ENCODE data around the gene APLN.
A peak's percentile ranks its signal among the peaks of the same experiment; 100 is the strongest.

The APLN gene

GRCh38 chrX:129646566-129647417 is 8.0 kb downstream of the APLN start:
- intact Hi-C loops (cut with DNase I) = no loop called here
- peak in 1 of 10 donors; percentile 11 for DNase-seq

DNA sequence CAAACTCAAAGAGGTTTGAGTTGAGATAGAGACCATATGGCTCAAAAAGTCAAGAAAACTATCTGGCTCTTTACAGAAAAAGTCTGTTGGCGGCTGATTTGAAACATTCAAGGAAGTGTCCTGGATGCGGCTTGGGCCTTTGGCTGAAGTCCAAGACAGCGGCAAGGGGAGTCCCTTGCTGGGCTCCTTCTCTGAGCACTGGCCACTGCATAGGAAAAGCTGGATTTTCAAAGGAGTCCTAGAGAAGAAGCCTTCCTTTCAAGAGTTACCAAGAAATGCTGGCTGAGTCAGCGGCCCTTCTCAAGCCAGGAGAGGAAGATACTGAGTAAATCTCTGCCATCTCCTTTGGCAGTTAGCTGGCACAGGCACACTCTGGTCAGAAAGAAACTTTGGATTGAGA is 12.1 kb downstream of the APLN start:
- DNase-seq = no peak
- intact Hi-C loops (cut with DNase I) = no loop called here

GRCh38 chrX:129641941-129642340 is 12.8 kb downstream of the APLN start:
- intact Hi-C loops (cut with DNase I) = no loop called here

DNA sequence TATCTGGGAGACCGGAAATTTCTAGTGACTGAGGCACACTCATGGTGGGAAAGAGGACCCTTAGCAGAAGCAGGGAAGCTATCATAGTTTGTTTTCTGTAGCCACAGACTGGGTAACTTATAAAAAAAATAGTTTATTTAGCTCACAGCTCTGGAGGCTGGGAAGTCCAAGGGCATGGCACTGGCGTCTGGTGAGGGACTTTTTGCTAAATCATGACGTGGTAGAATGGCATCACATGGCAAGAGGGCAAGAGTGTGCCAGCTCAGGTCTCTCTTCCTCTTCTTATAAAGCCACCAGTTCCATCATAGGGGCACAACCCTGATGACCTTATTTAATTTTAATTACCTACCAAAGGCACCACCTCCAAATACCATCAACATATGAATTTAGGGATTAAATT is 13.3 kb downstream of the APLN start:
- intact Hi-C loops (cut with DNase I) = no loop called here
- no peak for DNase-seq

More at GRCh38 chrX:129641941-129642340, 12.8 kb downstream of the APLN start:
- no peak for DNase-seq

DNA sequence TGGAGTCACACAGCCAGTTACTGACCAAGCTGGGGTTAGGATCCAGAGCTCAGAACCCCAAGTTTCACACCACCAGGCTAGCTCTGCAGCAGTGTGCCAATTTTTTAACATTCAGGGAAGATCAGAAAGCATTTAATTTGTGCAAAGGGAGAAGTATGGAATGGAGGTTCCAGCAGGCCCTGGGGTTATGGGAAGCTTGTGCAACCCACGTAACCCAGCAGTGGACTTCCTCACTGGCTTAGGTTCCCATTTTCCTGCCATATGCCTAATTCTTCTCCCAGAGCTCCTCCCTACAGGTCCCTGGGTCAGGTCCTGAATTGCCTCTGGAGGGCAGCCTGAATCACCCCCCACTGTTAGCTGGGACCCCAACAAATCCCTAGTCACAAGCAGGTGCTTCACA is 14.0 kb downstream of the APLN start:
- intact Hi-C loops (cut with DNase I) = no loop called here
- DNase-seq = no peak

GRCh38 chrX:129638917-129639316 is 15.8 kb downstream of the APLN start:
- intact Hi-C loops (cut with DNase I) = loop anchor here (10.0 kb wide), 1 partner anchor 426 kb away; no protein-coding TSS in a partner anchor
- DNase-seq = no peak

DNA sequence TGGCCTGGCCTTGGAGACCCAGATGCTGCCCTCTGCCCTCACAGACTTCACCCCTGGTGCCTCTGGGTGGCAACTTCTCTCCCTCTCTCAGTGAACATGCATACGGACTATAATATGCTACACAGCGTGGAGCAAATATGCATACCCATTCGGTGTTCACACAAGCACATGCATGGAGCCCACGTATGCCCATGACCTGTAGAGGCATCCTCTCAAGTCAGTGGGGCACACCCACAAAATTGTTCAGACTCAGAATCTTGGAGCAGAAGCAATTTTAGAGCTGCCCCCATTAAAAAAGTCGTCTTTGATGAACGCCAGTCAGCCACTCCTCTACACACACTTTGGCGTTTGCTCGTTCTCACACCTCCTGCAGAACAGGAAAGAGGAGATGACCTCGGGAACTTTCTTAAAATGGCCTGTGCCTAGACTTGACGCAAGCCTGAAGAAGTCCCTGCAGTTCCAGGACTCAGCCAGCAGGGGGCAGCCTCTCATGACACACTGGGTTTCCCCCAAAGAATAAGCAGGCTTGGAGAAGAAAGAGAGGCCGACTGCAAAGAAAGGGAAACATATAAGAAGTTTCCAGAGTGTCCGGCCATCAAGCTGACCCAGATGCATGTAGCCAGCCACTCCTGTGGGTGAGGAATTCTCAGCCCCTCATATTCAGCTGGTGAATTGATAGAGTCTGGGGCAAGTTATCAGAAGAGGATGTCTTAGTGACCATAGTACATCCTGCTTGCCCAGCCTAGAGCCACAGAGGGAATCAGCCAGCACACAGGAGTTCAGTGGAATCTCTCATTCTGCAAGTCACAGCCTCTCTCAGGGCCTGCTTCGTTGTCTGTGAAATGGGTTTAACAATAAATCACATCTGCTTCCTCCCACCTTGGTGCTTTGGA is 17.3 kb downstream of the APLN start:
- DNase-seq = peak; percentile 58 to 96 (median 76)
- intact Hi-C loops (cut with DNase I) = loop anchor here (1.0 to 10.0 kb wide), 2 partner anchors 89 to 427 kb away; no protein-coding TSS in a partner anchor

DNA sequence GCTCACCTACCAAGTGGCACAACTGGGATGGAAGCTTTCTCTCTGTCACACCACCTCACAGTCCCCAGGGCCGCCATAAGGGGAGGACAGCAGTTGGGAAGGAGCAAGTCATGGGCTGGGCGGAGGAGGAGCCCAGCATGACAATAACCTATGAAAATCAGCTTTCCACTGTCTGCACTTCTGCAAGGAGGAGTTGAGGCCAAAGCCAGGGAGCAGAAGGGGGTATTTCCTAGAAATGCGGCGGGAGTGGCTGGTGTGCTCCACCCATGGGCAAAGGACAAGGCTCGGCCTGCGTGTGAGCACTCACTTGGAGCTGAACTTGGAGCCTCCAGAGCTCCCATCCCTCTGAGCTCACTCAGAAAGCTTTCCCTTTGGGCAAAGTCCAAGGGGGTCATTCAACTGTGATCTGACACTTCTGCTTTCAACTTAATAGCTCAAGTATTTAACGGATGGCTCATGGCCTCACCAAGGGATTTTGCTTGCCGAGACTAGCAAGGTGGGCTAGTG is 18.5 kb downstream of the APLN start:
- intact Hi-C loops (cut with DNase I) = loop anchor here (10.0 kb wide), 1 partner anchor 429 kb away; no protein-coding TSS in a partner anchor
- no peak for DNase-seq

DNA sequence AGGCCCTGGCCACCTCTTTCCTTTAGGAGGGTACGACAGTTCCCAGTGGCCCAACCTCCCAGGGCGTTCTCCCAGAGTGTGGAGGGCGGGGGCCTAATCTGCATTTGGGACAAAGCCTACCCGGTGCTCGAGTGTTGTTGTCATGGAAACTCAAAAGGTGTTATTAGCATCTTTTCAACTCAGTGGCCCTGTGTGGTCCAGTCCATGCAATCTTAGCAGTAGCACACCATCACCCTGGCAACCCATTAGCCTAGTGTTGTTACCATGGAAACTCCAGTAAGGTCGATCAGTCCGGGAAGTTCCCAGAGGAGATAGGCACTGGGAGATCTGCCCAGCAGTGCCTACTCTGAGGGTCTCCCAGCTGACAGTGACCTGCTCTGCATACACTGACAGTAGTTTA is 20.2 kb downstream of the APLN start:
- DNase-seq = peak in 2 of 10 donors; percentile 14 to 76
- intact Hi-C loops (cut with DNase I) = loop anchor here (10.0 kb wide), 1 partner anchor 430 kb away; no protein-coding TSS in a partner anchor

- DNase-seq = no peak
- intact Hi-C loops (cut with DNase I) = loop anchor here (10.0 kb wide), 1 partner anchor 432 kb away; no protein-coding TSS in a partner anchor
These were observed 22.3 kb downstream of the APLN start for GRCh38 chrX:129632443-129632842.

DNA sequence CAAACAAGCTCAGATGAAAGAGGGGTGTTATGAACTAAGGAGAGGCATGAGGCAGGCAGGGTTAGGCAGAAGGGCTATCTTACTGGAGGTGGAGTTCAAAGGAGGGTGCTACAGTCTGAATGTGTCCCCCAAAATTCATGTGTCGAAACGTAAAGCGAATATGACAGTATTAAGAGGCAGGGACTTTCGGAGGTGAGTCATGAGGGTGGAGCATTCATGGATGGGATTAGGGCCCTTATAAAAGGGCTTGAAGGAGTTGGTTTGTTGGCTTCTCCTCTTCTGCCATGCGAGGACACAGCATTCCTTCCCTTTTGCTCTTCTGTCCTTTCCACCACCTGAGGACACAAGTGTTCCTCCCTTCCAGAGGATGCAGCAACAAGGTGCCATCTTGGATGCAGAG is 22.9 kb downstream of the APLN start:
- intact Hi-C loops (cut with DNase I) = loop anchor here (10.0 kb wide), 1 partner anchor 433 kb away; no protein-coding TSS in a partner anchor
- DNase-seq = no peak

- intact Hi-C loops (cut with DNase I) = loop anchor here (10.0 kb wide), 1 partner anchor 435 kb away; no protein-coding TSS in a partner anchor
- peak in 5 of 10 donors; percentile 10 to 87 (median 23) for DNase-seq
These were observed 24.9 kb downstream of the APLN start for GRCh38 chrX:129629837-129630236.

- intact Hi-C loops (cut with DNase I) = no loop called here
- no peak for DNase-seq
These were observed 28.7 kb downstream of the APLN start for GRCh38 chrX:129626026-129626425.

- no peak for DNase-seq
- intact Hi-C loops (cut with DNase I) = no loop called here
These were observed 31.9 kb downstream of the APLN start for GRCh38 chrX:129622757-129623301.

DNA sequence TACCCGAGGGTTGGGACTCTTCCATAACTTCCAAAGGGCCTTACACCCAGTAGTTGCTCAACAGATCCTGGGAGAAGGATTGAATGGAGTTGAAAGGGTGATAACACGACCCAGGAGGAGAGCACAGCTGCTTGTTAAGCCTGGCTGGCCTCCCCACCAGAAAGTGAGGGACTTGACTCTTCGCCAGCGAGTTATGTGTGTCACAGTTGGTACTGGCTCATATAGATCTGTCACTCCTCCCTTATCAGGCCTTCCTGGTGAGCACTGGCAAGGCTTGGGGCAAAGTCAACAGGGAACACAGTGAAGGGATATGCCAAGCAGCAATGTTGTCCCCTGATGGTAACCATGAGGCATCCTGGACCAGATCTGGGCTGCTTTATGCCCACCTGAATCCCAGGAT is 35.8 kb downstream of the APLN start:
- intact Hi-C loops (cut with DNase I) = no loop called here
- DNase-seq = no peak

DNA sequence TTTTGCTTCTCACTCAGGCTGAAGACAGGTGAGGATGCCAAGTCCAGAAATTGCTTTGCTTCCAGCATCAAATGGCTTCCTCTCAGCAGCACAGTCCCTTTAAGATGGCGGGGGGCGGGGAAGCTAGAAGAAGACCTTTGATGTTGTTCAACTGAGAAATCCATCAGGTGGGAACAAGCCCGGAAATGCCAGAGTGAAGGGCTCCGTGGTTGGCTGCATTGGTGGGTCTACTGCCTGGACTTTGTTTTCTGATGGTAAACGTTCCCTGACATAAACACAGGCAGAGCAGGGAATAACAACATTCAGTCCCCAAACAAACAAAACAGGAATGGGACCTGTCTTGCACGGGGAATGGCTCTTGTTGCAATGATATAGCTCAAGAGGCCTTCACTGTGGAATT is 37.3 kb downstream of the APLN start:
- intact Hi-C loops (cut with DNase I) = no loop called here
- DNase-seq = no peak

DNA sequence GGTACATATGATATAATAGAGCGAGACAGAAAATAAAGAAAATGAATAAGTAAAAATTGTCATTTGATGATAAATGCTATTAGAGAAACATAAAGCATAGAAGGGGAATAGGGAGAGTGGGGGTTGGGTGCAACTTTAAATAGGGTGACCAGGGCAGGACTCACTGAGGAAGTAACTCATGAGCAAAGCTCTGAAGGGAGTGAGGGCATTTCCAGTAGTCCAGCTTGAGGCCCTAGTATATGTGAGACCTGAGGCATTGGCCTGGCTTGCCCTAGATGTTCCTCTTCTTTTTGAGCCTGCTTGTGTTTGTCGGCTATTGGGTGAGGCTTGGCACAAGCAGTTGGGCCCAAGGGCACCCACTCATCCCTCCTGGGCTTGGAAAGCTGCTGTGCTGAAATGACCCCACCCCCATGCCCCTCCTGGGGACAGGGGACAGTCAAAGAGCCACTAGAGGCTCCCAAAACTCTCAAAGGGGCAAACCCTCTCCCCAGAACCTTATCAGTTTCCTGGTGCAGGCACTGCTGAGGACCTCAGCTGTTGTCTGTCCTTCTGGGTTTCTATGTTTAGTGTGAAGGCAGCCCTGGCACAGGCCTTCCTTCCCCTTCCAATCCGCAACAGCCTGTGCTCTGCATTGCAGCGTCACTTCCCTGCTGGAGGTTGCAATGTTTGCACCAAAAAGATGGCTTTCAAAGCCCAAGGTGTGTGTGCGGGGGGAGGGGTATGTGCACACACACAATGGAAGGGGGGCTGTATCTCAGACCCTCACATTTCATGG is 40.1 kb downstream of the APLN start:
- intact Hi-C loops (cut with DNase I) = no loop called here
- no peak for DNase-seq

DNA sequence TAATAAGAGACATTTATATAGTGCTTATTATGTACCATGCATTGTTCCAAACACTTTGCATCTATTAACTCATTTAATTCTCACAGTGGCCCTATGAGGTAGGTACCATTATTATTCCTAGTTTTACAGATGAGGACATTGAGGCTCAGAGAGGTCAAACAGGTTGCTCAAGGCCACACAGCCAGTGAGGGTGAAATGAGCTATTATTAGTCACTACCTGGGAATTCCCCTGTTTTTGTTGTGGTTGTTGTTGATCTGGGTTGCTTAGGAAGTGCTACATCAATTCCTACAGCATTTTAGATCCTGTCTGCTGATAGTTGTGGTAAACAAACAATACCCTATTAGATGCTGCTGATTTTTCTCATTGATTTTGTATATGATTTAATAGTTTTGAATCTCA is 41.2 kb downstream of the APLN start:
- no peak for DNase-seq
- intact Hi-C loops (cut with DNase I) = no loop called here

GRCh38 chrX:129612396-129612795 is 42.4 kb downstream of the APLN start:
- no peak for DNase-seq
- intact Hi-C loops (cut with DNase I) = no loop called here

GRCh38 chrX:129609395-129609794 is 45.4 kb downstream of the APLN start:
- DNase-seq = no peak
- intact Hi-C loops (cut with DNase I) = loop anchor here (10.0 kb wide), 4 partner anchors 235 to 1305 kb away; partner anchors contain the start of gene ZDHHC9
